ENCODE data around the gene PCBP3.
A peak's percentile ranks its signal among the peaks of the same experiment; 100 is the strongest.
"Not testable (repeated sequence)": the region's sequence is repeated elsewhere in the genome, so short reads cannot be mapped to it uniquely, and the experiment has no call there.

The PCBP3 gene

DNA sequence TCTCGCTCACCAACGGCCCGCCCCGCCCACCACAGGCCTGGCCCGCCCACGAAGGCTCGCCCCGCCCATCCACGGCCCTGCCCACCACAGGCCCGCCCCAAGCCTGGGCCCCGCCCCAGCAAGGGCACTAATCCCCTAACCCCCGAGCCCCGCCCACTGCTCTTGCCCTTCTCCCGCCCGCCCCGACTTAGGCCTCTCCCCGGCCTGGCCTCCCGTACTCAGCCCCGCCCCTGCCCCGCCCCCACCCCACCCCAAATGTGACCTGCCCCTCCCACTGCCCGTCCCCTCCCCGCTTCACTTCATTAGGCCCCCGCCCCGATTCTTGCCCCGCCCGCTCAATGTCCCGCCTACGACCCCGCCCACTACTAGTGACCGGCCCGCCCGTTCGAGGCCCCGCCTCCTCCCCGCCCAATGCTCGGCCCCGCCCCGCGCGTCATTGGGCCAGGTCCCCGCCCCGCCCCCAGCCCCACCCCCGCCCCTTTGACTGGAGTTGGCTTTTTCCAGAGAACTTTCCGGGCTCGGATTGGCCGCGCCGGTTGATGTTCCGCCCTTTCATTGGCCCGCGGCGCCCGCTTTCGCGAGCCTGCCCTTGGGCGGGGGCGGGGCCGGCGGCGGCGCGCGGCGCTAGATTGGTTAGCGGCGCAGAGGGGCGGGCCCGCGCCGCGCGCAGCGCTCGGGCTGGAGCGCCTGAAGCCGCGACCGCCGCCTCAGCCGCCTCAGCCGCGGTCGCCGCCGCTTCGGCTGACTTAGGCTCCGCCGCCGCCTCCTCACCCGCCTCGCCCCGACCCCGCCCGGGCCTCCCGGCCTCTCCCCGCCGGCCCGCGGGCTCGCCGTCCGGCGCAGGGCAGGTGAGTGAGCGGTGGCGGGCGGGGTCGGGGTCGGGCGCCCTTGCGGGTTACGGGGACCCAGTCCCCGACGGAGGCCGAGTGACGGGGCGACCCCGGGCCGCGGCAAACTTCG, at the start of gene PCBP3:
Gene PCBP3, plus strand, starts transcription at position 705 of the 960 bp plus-strand sequence. CDS start 206,361 bp downstream, outside the sequence.
- peak; percentile 81 to 84 for ATAC-seq

DNA sequence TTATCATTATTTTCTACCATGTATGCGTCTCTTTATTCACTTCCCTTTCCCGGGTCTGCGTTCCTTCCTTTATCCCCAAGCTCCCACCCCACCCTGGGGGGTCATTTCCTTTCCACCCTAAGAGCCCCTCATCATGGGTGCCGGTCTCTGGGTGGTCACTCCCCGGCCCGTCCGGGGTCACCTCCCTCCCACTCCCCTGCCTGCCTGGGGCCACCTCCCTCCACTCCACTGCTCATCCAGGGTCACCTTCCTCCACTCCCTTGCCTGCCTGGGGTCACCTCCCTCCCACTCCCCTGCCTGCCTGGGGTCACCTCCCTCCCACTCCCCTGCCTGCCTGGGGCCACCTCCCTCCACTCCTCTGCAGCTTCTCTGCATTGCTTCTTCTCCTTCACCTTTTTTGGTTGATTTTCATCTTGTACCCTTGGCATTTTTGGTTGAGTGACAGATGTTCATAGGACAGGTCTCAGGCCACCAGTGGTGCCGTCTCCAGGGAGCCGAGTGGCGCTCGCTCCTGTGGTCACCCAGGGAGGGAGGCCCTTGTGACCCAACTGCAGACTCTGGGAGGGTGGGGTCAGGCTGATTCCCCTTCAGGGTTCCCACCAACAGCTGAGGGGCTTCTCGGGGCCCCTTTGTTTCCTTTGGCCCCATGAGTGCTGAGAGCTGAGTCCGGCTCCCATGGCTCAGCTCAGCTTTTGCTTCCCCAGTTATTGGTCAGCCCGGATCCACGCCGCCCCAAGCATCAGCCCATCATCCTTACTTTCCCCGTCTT, 48.6 kb upstream of the PCBP3 start:
- ATAC-seq: no peak

GRCh38 chr21:45595574-45596295, 47.8 kb upstream of the PCBP3 start:
- ATAC-seq: no peak

DNA sequence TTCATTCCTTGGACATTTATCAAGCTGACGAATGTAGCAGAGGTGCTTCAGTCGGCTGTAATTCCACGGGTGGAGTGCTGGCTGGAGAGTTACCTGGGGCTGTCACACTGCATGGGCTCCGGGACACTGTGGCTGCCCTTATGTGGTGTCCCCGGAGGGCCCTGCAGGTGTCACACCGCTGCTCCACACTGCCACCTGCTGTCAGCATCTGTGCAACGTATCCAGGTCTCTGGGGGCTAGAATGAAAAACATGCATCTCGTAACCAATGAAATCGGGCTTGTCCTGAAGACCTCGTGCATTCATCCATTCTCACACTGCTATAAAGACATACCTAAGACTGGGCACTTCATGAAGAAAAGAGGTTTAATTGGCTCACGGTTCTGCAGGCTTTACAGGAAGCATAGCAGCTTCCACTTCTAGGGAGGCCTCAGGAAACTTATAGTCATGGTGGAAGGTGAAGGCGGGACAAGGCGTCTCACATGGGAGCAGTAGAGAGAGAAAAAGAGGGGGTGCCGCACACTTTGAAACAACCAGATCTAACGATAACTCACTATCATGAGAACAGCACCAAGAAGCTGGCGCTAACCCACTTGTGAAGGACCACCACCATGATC, 46.7 kb upstream of the PCBP3 start:
- peak; percentile 55 to 57 for ATAC-seq

DNA sequence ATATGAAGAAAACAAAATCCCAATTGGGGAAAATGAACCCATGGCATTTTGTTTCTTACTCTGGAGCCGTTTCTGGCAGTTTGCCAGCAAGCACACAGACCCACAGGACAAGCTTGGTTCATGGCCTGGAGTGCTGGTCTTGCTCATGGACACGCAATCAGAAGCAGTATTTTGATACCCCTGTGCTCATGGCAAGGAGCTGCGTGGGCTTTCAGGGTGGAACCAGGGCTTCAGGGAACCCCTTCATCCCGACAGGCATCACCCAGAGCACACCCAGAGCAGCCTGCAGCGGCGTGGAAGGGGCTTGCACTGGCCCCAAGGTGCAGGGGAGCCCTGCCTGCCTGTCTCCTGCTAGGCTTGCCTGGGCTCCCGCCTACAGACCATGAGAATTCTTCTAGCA, 45.4 kb upstream of the PCBP3 start:
- ATAC-seq: no peak

GRCh38 chr21:45598666-45599065, 44.9 kb upstream of the PCBP3 start:
- ATAC-seq: no peak

DNA sequence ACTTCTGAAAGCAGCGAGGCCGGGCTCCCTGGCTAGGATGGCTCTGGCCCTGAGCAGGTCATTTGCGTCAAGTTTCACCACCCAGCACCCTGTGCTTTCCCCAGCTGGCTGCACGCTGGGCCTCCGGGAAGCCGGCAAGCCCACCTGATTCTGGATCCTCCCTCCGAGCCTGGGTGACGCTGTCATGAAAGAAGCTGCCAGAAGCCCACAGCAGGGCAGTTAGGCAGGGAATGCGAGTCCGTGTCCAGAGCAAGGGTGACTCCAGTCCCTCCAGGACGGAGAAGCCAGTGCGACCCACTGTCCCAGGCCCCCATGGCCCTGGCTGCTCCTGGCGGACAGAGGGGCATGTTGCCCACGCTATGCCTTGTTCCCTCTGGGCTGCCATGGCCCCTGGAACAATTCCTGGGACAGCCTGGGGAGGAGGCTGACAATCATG, 44.4 kb upstream of the PCBP3 start:
- ATAC-seq: no peak

- ATAC-seq: no peak
Observed at GRCh38 chr21:45600248-45600647, 43.3 kb upstream of the PCBP3 start.

DNA sequence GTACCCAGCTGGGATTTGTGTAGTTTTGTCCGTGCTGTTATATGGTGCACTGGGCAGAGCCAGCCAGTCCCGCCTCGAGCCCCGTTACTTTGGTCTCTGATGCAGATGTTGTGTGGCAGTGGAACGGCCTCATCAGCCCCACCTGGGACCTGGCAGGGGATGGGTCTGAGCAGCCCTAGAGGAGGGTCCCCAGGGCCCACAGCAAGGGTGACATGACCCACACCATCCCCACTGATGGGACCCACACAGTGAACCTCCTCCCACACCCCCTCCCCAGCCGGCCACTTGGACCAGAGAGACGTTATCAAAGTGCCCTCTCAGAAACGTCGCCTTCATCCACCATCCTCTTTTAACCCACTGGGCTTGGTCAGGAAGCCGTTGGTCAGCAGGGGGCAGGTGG, 42.0 kb upstream of the PCBP3 start:
- ATAC-seq: no peak

DNA sequence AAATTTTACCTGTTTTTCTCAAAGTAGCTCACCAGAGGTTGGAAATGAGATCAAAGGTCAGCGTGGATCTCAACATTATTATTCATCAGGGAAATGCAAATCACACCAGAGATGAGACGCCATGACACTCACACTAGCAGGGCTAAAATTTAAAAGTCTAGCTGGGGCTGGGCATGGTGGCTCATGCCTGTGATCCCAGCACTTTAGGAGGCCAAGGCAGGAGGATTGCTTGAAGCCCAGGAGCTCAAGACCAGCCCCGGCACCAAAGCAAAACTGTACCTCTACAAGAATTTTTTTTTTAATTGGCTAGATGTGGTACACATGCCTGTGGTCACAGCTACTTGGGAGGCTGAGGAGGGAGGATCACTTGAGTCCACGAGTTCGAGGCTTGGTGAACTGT, 41.4 kb upstream of the PCBP3 start:
- no peak for ATAC-seq

GRCh38 chr21:45603481-45603880, 40.0 kb upstream of the PCBP3 start:
- no peak for ATAC-seq

DNA sequence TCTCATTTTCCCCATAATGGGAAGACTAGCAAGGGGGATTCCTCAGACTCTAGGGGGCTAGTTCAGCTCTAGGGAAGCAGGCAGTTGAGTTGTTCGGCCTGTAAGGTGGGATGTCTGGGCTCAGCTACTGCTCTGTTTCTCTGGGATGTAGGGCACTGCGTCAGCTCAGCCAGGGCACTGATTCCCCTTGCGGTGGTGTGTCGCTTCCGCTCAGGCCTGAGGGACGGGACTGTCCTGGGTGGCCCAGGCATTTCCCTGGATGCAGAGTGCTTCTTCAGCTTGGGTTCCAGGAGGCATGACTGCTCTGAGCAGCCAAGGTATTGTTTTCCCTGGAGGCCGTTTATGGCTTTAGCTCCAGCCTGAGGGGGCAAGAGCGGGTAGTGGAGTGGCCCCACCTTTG, 38.8 kb upstream of the PCBP3 start:
- not testable (repeated sequence) for ATAC-seq

- peak; percentile 99 to 100 for ATAC-seq
Observed at GRCh38 chr21:45607021-45607908, 36.3 kb upstream of the PCBP3 start.

GRCh38 chr21:45607909-45608295, 35.6 kb upstream of the PCBP3 start:
- ATAC-seq: no peak

DNA sequence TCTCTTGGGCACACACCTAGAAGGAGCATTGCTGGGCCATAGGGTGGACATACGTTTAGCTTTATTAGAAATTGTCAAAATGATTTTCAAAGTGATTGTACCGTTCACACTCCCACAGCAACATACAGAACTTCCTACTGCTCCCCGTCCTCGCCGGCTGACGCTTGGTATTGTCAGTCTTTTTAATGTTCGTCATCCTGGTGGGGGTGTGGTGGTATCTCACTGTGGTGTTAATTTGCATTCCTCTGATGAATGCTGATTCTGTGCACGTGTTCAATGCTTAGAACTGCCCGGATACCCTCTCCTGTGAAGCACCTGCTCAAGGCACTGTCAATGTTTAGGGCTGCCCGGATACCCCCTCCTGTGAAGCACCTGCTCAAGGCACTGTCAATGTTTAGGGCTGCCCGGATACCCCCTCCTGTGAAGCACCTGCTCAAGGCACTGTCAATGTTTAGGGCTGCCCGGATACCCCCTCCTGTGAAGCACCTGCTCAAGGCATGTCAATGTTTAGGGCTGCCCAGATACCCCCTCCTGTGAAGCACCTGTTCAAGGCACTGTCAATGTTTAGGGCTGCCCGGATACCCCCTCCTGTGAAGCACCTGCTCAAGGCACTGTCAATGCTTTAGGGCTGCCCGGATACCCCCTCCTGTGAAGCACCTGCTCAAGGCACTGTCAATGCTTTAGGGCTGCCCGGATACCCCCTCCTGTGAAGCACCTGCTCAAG, 34.6 kb upstream of the PCBP3 start:
- peak; percentile 14 to 22 for ATAC-seq

DNA sequence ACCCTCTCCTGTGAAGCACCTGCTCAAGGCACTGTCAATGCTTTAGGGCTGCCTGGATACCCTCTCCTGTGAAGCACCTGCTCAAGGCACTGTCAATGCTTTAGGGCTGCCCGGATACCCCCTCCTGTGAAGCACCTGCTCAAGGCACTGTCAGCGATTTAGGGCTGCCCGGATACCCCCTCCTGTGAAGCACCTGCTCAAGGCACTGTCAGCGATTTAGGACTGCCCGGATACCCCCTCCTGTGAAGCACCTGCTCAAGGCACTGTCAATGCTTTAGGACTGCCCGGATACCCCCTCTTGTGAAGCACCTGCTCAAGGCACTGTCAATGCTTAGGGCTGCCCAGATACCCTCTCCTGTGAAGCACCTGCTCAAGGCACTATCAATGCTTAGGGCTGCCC, 33.9 kb upstream of the PCBP3 start:
- not testable (repeated sequence) for ATAC-seq

GRCh38 chr21:45611296-45611695, 32.2 kb upstream of the PCBP3 start:
- no peak for ATAC-seq

GRCh38 chr21:45611939-45612664, 31.4 kb upstream of the PCBP3 start:
- no peak for ATAC-seq

DNA sequence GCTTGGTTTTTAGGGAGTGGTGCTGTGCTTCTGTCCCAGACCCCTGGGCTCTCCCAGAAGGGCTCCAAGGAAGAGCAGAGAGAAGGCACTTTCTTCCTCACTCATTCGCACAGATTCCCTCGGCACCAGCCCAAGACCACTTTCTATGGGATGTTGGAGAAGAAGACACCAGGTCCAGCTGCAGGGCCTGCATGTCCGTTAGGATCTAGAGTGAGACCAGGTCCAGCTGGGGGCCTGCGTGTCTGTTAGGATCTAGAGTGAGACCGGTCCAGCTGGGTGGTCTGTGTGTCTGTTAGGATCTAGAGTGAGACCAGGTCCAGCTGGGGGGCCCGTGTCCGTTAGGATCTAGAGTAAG, 30.9 kb upstream of the PCBP3 start:
- not testable (repeated sequence) for ATAC-seq

DNA sequence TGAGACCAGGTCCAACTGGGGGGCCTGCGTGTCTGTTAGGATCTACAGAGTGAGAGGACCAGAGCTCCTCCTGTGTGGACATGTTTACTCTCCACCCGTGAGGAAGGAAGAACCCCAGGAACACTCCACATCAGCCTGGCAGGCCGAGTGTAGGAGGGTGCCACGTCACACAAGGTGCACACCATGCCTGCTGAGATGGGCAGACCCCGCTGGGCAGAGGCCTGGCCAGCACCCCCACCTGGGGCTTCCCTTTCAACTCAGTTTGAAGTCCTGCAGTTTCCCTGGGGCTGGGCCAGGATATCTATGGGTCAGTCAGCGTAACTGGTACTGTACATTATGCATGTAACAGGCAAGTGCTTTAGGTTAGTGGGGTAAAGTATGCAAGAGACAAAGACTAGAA, 30.1 kb upstream of the PCBP3 start:
- no peak for ATAC-seq
